HepG2 (cell line): Measurements from ENCODE around the gene POU5F1. TPM values are rescaled to one million over a fixed set of nuclear protein-coding genes. Genes with fewer than 3 reads are reported as not detected.

ENCODE experiments used
- ARNTL ChIP-seq: sonication (generic); formaldehyde crosslinking; IDR thresholded peaks from 2 replicates; pipeline ENCODE4 v1.4.0; 2020; ENCODE audit warnings: mild to moderate bottlenecking, missing genetic modification reagents
- ATM ChIP-seq: fragments of 450-650 bp; IDR thresholded peaks from 2 replicates; pipeline ENCODE4 v1.7.1; 2017; ENCODE audit warnings: mild to moderate bottlenecking, borderline replicate concordance
- CTCF ChIP-seq: sonication (generic); formaldehyde crosslinking; IDR thresholded peaks from 2 replicates; pipeline ENCODE4 v1.5.0; 2020; ENCODE audit warnings: mild to moderate bottlenecking, missing genetic modification reagents, moderate library complexity
- LCORL ChIP-seq, 2 experiments: fragments of 450-650 bp in 1 of 2; sonication (generic) in 1 of 2; formaldehyde crosslinking in 1 of 2; IDR thresholded peaks; 2 replicates each; pipeline versions ENCODE4 v1.5.0 to v1.6.1; 2017 to 2020; ENCODE audit warnings: antibody characterized with exemption in 1 of 2, missing genetic modification reagents in 1 of 2
- PHF5A ChIP-seq: IDR thresholded peaks from one replicate; pipeline ENCODE4 v1.6.1; 2018; ENCODE audit warnings: low read depth, missing genetic modification reagents; ENCODE audit not compliant: unreplicated experiment
- SAFB2 ChIP-seq: sonication (generic); formaldehyde crosslinking; IDR thresholded peaks from 2 replicates; pipeline ENCODE4 v1.5.1; 2020; ENCODE audit warnings: missing genetic modification reagents, low read depth, mild to moderate bottlenecking, borderline replicate concordance
- SMC3 ChIP-seq: IDR thresholded peaks from 2 replicates; pipeline ENCODE4 v1.6.1; 2011; ENCODE audit warnings: low read length, improper control_type of control experiment
- SOX13 ChIP-seq, 3 experiments: fragments of 450-650 bp in 1 of 3; sonication (generic) in 1 of 3; formaldehyde crosslinking in 1 of 3; IDR thresholded peaks in 2 of 3; conservative IDR thresholded peaks in 1 of 3; 2 replicates each; pipeline versions ENCODE4 v1.5.0 to v1.6.1; 2016 to 2020; ENCODE audit warnings: antibody characterized with exemption in 1 of 3, mild to moderate bottlenecking in 1 of 3, missing compliant biosample characterization in 1 of 3, missing genetic modification reagents in 1 of 3, moderate library complexity in 1 of 3
- TARDBP ChIP-seq: sonication (generic); formaldehyde crosslinking; IDR thresholded peaks from 2 replicates; pipeline ENCODE4 v1.8.0; 2022; ENCODE audit warnings: mild to moderate bottlenecking, missing genetic modification reagents
- TEAD3 ChIP-seq: optimal IDR thresholded peaks from 2 replicates; pipeline ENCODE3; 2016; ENCODE audit warnings: borderline replicate concordance
- THAP11 ChIP-seq: IDR thresholded peaks from 2 replicates; pipeline ENCODE4 v1.6.1; 2016; ENCODE audit warnings: missing biosample characterization, missing genetic modification reagents
- ZFP90 ChIP-seq: sonication (generic); formaldehyde crosslinking; IDR thresholded peaks from 2 replicates; pipeline ENCODE4 v1.8.0; 2022; ENCODE audit warnings: missing genetic modification reagents, mild to moderate bottlenecking, inconsistent platforms, borderline replicate concordance
- ZNF468 ChIP-seq: sonication (generic); formaldehyde crosslinking; IDR thresholded peaks from 2 replicates; pipeline ENCODE4 v1.8.0; 2022; ENCODE audit warnings: mild to moderate bottlenecking, moderate library complexity, missing genetic modification reagents
- ZNF549 ChIP-seq: sonication (generic); formaldehyde crosslinking; IDR thresholded peaks from 2 replicates; pipeline ENCODE4 v1.5.0; 2020; ENCODE audit warnings: missing genetic modification reagents
- ZNF557 ChIP-seq: sonication (generic); formaldehyde crosslinking; IDR thresholded peaks from 2 replicates; pipeline ENCODE4 v1.4.0; 2020; ENCODE audit warnings: missing genetic modification reagents
- ZNF598 ChIP-seq: sonication (generic); formaldehyde crosslinking; IDR thresholded peaks from 2 replicates; pipeline ENCODE4 v1.5.1; 2020; ENCODE audit warnings: mild to moderate bottlenecking, missing genetic modification reagents, borderline replicate concordance
- ZNF614 ChIP-seq: IDR thresholded peaks from 2 replicates; pipeline ENCODE4 v1.6.1; 2018; ENCODE audit warnings: missing biosample characterization, missing genetic modification reagents, inconsistent platforms, borderline replicate concordance
- polyA plus RNA-seq, 8 experiments: library from polyadenylated mRNA; depleted of rRNA in 3 of 8; stranded (reverse) in 7 of 8; unstranded in 1 of 8; fragments of >200 nt; fragmentation: Illumina TruSeq in 4 of 8; extraction: Trizol in 4 of 8; gene quantifications; 2 replicates each; pipeline versions ENCODE4 v1.2.1 to v1.2.3, GENCODE V29; 2011 to 2016; ENCODE audit warnings: low read depth in 4 of 8, missing spikeins in 1 of 8, mixed read lengths in 1 of 8; ENCODE audit not compliant: insufficient read depth in 1 of 8
- total RNA-seq, 5 experiments: library from RNA; depleted of rRNA; stranded (reverse); fragments of >200 nt; fragmentation: Illumina TruSeq; extraction: Trizol; gene quantifications; 2 replicates each; pipeline ENCODE4 v1.2.3, GENCODE V29; 2016; ENCODE audit warnings: low read depth in 1 of 5
- TF ChIP-seq, protein P1 (sequence below): sonication (generic); formaldehyde crosslinking; IDR thresholded peaks from 2 replicates; pipeline ENCODE4 v1.4.0; 2020; ENCODE audit warnings: mild to moderate bottlenecking, missing genetic modification reagents
- TF ChIP-seq, protein P2 (sequence below): fragments of 450-650 bp; IDR thresholded peaks from 2 replicates; pipeline ENCODE4 v1.6.1; 2016
- TF ChIP-seq, protein P3 (sequence below): sonication (generic); formaldehyde crosslinking; IDR thresholded peaks from 2 replicates; pipeline ENCODE4 v1.4.0; 2020; ENCODE audit warnings: missing genetic modification reagents, mild to moderate bottlenecking, borderline replicate concordance

The POU5F1 gene
- total and polyA plus RNA-seq, 2 of the 13 experiments (the other 11 are each of a cell fraction or from before 2014, with no cell fraction given): 2.5 to 7.2 TPM

- TF ChIP-seq ZNF468 (no peak), SMC3 (no peak), TARDBP (CRISPR knock-in tag) (peak; percentile 40; the same call in 1 of the 2 replicates), ZNF557 (0 out of 2 replicates have a peak, but pooled peaks have one; percentile 66), ZFP90 (0 out of 2 replicates have a peak, but pooled peaks have one; percentile 29), CTCF (CRISPR knock-in tag) (peak; percentile 40), THAP11 (peak; percentile 36; the same call in 1 of the 2 replicates), ATM (no peak), LCORL (IDR thresholded peaks at IDR 0.05) (no peak), LCORL (CRISPR knock-in tag; IDR thresholded peaks at IDR 0.05) (peak; percentile 13; the same call in 1 of the 2 replicates), PHF5A (no peak), SOX13 (IDR thresholded peaks at IDR 0.05) (no peak; the same call in 1 of the 2 replicates), SOX13 (CRISPR knock-in tag; conservative IDR thresholded peaks at IDR 0.05 in 1 of 2, IDR thresholded peaks at IDR 0.05 in 1 of 2) (peak in 1 of 2 experiments; percentile 15; a peak in 1 of 4 replicates), SAFB2 (no peak; the same call in 1 of the 2 replicates), TEAD3 (CRISPR knock-in tag) (no peak), ARNTL (no peak; the same call in 1 of the 2 replicates), ZNF598 (CRISPR knock-in tag) (no peak), ZNF549 (CRISPR knock-in tag) (no peak), ZNF614 (no peak)
- TF ChIP-seq, protein P1, sequence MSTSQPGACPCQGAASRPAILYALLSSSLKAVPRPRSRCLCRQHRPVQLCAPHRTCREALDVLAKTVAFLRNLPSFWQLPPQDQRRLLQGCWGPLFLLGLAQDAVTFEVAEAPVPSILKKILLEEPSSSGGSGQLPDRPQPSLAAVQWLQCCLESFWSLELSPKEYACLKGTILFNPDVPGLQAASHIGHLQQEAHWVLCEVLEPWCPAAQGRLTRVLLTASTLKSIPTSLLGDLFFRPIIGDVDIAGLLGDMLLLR (CRISPR knock-in tag): no peak
- TF ChIP-seq, protein P2, sequence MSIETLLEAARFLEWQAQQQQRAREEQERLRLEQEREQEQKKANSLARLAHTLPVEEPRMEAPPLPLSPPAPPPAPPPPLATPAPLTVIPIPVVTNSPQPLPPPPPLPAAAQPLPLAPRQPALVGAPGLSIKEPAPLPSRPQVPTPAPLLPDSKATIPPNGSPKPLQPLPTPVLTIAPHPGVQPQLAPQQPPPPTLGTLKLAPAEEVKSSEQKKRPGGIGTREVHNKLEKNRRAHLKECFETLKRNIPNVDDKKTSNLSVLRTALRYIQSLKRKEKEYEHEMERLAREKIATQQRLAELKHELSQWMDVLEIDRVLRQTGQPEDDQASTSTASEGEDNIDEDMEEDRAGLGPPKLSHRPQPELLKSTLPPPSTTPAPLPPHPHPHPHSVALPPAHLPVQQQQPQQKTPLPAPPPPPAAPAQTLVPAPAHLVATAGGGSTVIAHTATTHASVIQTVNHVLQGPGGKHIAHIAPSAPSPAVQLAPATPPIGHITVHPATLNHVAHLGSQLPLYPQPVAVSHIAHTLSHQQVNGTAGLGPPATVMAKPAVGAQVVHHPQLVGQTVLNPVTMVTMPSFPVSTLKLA: no peak
- TF ChIP-seq, protein P3, sequence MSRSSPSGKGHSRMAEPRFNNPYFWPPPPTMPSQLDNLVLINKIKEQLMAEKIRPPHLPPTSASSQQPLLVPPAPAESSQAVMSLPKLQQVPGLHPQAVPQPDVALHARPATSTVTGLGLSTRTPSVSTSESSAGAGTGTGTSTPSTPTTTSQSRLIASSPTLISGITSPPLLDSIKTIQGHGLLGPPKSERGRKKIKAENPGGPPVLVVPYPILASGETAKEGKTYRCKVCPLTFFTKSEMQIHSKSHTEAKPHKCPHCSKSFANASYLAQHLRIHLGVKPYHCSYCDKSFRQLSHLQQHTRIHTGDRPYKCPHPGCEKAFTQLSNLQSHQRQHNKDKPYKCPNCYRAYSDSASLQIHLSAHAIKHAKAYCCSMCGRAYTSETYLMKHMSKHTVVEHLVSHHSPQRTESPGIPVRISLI (CRISPR knock-in tag): peak; percentile 86
Observed at GRCh38 chr6:31197559-31198305, 27.2 kb upstream of the POU5F1 start (continued).
